MM.1S (cell line): Measurements from ENCODE around the gene OR2AG2.

Experiments used
- DNase-seq: peaks from one replicate; pipeline ENCODE4 v3.0.0-alpha.2; 2015
- H2AFZ ChIP-seq: fragments of 300-600 bp; sonication (generic); 2 replicates; pipeline ENCODE4 v1.6.0; 2016; ENCODE audit warnings: antibody characterized with exemption, low read length
- H3F3A ChIP-seq: fragments of 300-600 bp; sonication (generic); 2 replicates; pipeline ENCODE4 v1.6.1; 2016; ENCODE audit warnings: mild to moderate bottlenecking, antibody characterized with exemption, low read length, moderate library complexity, mixed read lengths; ENCODE audit not compliant: insufficient read depth
- H3K27ac ChIP-seq: fragments of 300-600 bp; sonication (generic); 2 replicates; pipeline ENCODE4 v1.5.1; 2016; ENCODE audit warnings: mild to moderate bottlenecking, low read length
- H3K27me3 ChIP-seq: fragments of 300-600 bp; sonication (generic); replicated peaks from 2 replicates; pipeline ENCODE4 v1.6.0; 2016; ENCODE audit warnings: low read length; ENCODE audit not compliant: insufficient read depth
- H3K36me3 ChIP-seq: fragments of 300-600 bp; sonication (generic); replicated peaks from 2 replicates; pipeline ENCODE4 v1.6.1; 2016; ENCODE audit warnings: mild to moderate bottlenecking, low read length, mixed read lengths; ENCODE audit not compliant: insufficient read depth
- H3K4me1 ChIP-seq: fragments of 300-600 bp; sonication (generic); 2 replicates; pipeline ENCODE4 v1.6.1; 2016; ENCODE audit warnings: low read length, mixed read lengths
- H3K4me2 ChIP-seq: fragments of 300-600 bp; sonication (generic); 2 replicates; pipeline ENCODE4 v1.6.0; 2016; ENCODE audit warnings: low read depth, low read length
- H3K4me3 ChIP-seq: fragments of 300-600 bp; sonication (generic); 2 replicates; pipeline ENCODE4 v1.5.1; 2016; ENCODE audit warnings: low read length, mixed read lengths
- H3K79me2 ChIP-seq: fragments of 300-600 bp; sonication (generic); 2 replicates; pipeline ENCODE4 v1.6.1; 2016; ENCODE audit warnings: mixed run types, low read length, mixed read lengths
- H3K9ac ChIP-seq: fragments of 300-600 bp; sonication (generic); 2 replicates; pipeline ENCODE4 v1.6.1; 2016; ENCODE audit warnings: low read length, mixed read lengths
- H3K9me2 ChIP-seq: fragments of 300-600 bp; sonication (generic); replicated peaks from 2 replicates; pipeline ENCODE4 v1.6.1; 2016; ENCODE audit warnings: mild to moderate bottlenecking, low read length, mixed read lengths; ENCODE audit not compliant: insufficient read depth
- H3K9me3 ChIP-seq: fragments of 300-600 bp; sonication (generic); replicated peaks from 2 replicates; pipeline ENCODE4 v1.6.1; 2016; ENCODE audit warnings: mild to moderate bottlenecking, low read length, mixed read lengths; ENCODE audit not compliant: insufficient read depth
- H4K20me1 ChIP-seq: fragments of 300-600 bp; sonication (generic); 2 replicates; pipeline ENCODE4 v1.6.1; 2016; ENCODE audit warnings: mild to moderate bottlenecking, low read length, moderate library complexity, mixed read lengths; ENCODE audit not compliant: insufficient read depth
- CTCF ChIP-seq: fragments of 300-600 bp; sonication (generic); IDR thresholded peaks from 2 replicates; pipeline ENCODE4 v1.5.1; 2016; ENCODE audit warnings: antibody characterized with exemption, low read length, mixed read lengths
- EZH2 ChIP-seq: fragments of 300-600 bp; sonication (generic); optimal IDR thresholded peaks from 2 replicates; pipeline ENCODE3; 2017; ENCODE audit warnings: low read depth, mild to moderate bottlenecking, antibody characterized with exemption, low read length, mixed read lengths
- EZH2phosphoT487 ChIP-seq: fragments of 300-600 bp; sonication (generic); IDR thresholded peaks from 2 replicates; pipeline ENCODE4 v1.6.1; 2018; ENCODE audit warnings: antibody characterized with exemption, low read length

OR2AG2 gene, protein sequence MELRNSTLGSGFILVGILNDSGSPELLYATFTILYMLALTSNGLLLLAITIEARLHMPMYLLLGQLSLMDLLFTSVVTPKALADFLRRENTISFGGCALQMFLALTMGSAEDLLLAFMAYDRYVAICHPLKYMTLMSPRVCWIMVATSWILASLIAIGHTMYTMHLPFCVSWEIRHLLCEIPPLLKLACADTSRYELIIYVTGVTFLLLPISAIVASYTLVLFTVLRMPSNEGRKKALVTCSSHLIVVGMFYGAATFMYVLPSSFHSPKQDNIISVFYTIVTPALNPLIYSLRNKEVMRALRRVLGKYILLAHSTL

GRCh38 chr11:6771926-6772893, at the start of gene OR2AG2:
Gene OR2AG2 (minus strand): TSS chr11:6771976. CDS start chr11:6768957, 3,019 bp downstream.
- no peaks in the 10 kb centered on the region for H4K20me1 ChIP-seq
- H3K36me3 ChIP-seq, result no peaks in the 10 kb centered on the region
- peaks cover 29% of the 10 kb centered on the region for H3K4me1 ChIP-seq
- no peaks in the 10 kb centered on the region for H3K9me3 ChIP-seq
- H3K4me2 ChIP-seq, result peak within 1 kb of the TSS; percentile 53
- H3K27ac ChIP-seq, result peak within 1 kb of the TSS; percentile 85
- H3F3A ChIP-seq, result peaks cover 15% of the 10 kb centered on the region
- TF ChIP-seq EZH2phosphoT487, result no peak
- DNase-seq, result peak; percentile 61
- H3K9ac ChIP-seq, result peak within 1 kb of the TSS; percentile 17; the same call in 1 of the 2 replicates
- no peaks in the 10 kb centered on the region for H3K79me2 ChIP-seq
- no peak within 1 kb of the TSS for H3K4me3 ChIP-seq
- no peaks in the 10 kb centered on the region for H3K27me3 ChIP-seq
- H2AFZ ChIP-seq, result peak within 1 kb of the TSS; percentile 44
- H3K9me2 ChIP-seq, result no peaks in the 10 kb centered on the region

DNA sequence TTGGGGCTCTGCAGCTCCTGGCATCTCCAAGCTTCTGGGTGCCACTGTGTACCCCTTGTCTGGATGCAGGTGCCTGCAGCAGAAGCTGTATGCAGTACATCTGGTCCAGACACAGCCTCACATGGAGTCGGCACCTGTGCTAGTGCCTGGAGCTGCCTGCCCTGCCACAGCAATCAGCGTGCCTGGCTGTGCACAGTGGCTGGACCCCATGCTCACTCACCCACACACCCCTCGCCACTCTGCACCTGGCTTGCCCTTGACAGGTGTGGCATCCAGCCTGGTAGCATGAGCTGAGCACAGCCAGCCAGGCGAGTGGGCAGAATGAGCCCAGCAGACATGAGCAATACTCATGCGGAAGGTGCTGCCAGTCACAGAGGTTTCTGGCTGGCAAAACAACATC, 47.2 kb upstream of the OR2AG2 start:
- no peaks in the 10 kb centered on the region for H3K4me1 ChIP-seq
- no peaks in the 10 kb centered on the region for H3K36me3 ChIP-seq
- no peaks in the 10 kb centered on the region for H3K9me2 ChIP-seq
- no peak for DNase-seq
- no peak overlapping the region for H3K9ac ChIP-seq
- no peaks in the 10 kb centered on the region for H3K79me2 ChIP-seq
- H3F3A ChIP-seq, result no peaks in the 10 kb centered on the region
- no peak overlapping the region for H3K4me2 ChIP-seq
- no peaks in the 10 kb centered on the region for H3K27me3 ChIP-seq
- no peak for TF ChIP-seq EZH2phosphoT487
- no peak for TF ChIP-seq EZH2
- no peak for TF ChIP-seq CTCF
- H3K4me3 ChIP-seq, result no peak overlapping the region
- H4K20me1 ChIP-seq, result no peaks in the 10 kb centered on the region
- no peak overlapping the region for H2AFZ ChIP-seq
- no peaks in the 10 kb centered on the region for H3K9me3 ChIP-seq
- H3K27ac ChIP-seq, result no peak overlapping the region

DNA sequence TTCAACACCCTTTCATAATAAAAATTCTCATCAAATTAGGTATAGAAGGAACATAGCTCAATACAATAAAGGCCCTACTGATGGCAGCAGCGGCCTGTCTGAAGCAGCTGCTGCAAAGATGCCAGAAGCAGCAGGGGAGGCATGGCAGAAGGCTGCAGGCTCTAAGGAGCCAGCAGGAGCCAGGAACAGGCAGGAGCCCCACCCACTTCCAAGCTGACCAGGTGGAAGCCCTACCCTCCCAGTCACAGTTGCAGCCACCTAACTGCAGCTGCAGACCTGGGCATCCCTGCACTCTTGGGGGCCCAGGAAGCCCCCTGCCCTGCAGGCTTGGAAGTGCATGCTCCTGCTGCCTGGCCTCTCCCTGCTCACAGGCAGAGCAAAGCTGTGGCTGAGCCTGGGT, 45.9 kb upstream of the OR2AG2 start:
- Histone ChIP-seq H3K27ac (no peak overlapping the region), H3K4me3 (no peak overlapping the region), H3K4me1 (0 out of 2 replicates have a peak, but pooled peaks cover 3% of the 10 kb centered on the region), H3K9me3 (no peaks in the 10 kb centered on the region), H3K79me2 (no peaks in the 10 kb centered on the region), H3K36me3 (no peaks in the 10 kb centered on the region), H4K20me1 (no peaks in the 10 kb centered on the region), H3K9ac (no peak overlapping the region), H3K4me2 (no peak overlapping the region), H3K9me2 (no peaks in the 10 kb centered on the region), H3K27me3 (no peaks in the 10 kb centered on the region), H2AFZ (no peak overlapping the region), H3F3A (no peaks in the 10 kb centered on the region)
- TF ChIP-seq EZH2, result no peak
- no peak for TF ChIP-seq CTCF
- no peak for TF ChIP-seq EZH2phosphoT487
- no peak for DNase-seq
